ENCODE data around the gene MTRF1.

- 0 out of 2 replicates have a peak, but pooled peaks have one; percentile 10 for TF ChIP-seq POLR2A (IDR thresholded peaks at IDR 0.05; ENCODE audit: low read depth, low read length)
- TF ChIP-seq POLR2AphosphoS5 (IDR thresholded peaks at IDR 0.05; ENCODE audit: low read depth, low read length) = no peak; the same call in 1 of the 2 replicates
These were observed 48.2 kb upstream of the MTRF1 start for GRCh38 chr13:41311406-41312175.

Data from GM12892 (cell line).